ENCODE measurements around the gene ZNF223.

ZNF223 gene

GRCh38 chr19:44071824-44072542 lies 20.1 kb downstream of the ZNF223 start, which contains the start of gene ZNF284:
ZNF284 (plus strand) TSS chr19:44072159; CDS start chr19:44076390, 4,231 bp downstream.
- DNase-seq (ENCODE audit: low read depth): peak; percentile 72

- no peak for DNase-seq (ENCODE audit: low read depth)
Observed at GRCh38 chr19:44072543-44073401, 20.9 kb downstream of the ZNF223 start.

- DNase-seq (ENCODE audit: low read depth): no peak
Observed at GRCh38 chr19:44076325-44076724, 24.5 kb downstream of the ZNF223 start.

GRCh38 chr19:44092108-44092507 lies 40.3 kb downstream of the ZNF223 start:
- DNase-seq (ENCODE audit: low read depth): no peak

- peak; percentile 70 for DNase-seq (ENCODE audit: low read depth)
Observed at GRCh38 chr19:44093931-44094765, 42.3 kb downstream of the ZNF223 start, which contains the start of gene ZNF224. ZNF224 (plus strand) TSS chr19:44094361; CDS start chr19:44097874, 3,513 bp downstream.

GRCh38 chr19:44107751-44108150 lies 55.9 kb downstream of the ZNF223 start:
- no peak for DNase-seq (ENCODE audit: low read depth)

- DNase-seq (ENCODE audit: low read depth): no peak
Observed at GRCh38 chr19:44109458-44109857, 57.6 kb downstream of the ZNF223 start.

- no peak for DNase-seq (ENCODE audit: low read depth)
Observed at GRCh38 chr19:44111910-44112463, 60.2 kb downstream of the ZNF223 start.

- DNase-seq (ENCODE audit: low read depth): no peak
Observed at GRCh38 chr19:44112802-44113137, 60.9 kb downstream of the ZNF223 start.

GRCh38 chr19:44113138-44113783 lies 61.4 kb downstream of the ZNF223 start, which contains the start of gene ZNF225:
ZNF225 (plus strand) TSS chr19:44113399; CDS start chr19:44115828, 2,429 bp downstream.
- DNase-seq (ENCODE audit: low read depth): peak; percentile 69

GRCh38 chr19:44113784-44114390 lies 62.1 kb downstream of the ZNF223 start:
- no peak for DNase-seq (ENCODE audit: low read depth)
